SH-SY5Y (cell line): ENCODE data around the gene ACTN4.

Experiments
- GATA2 ChIP-seq: IDR thresholded peaks from 2 replicates; pipeline ENCODE4 v1.6.1; 2011; ENCODE audit warnings: mild to moderate bottlenecking, low read depth, low read length
- GATA3 ChIP-seq: IDR thresholded peaks from 2 replicates; pipeline ENCODE4 v1.6.1; 2011; ENCODE audit warnings: low read depth, mild to moderate bottlenecking, low read length, moderate library complexity

The ACTN4 gene

DNA sequence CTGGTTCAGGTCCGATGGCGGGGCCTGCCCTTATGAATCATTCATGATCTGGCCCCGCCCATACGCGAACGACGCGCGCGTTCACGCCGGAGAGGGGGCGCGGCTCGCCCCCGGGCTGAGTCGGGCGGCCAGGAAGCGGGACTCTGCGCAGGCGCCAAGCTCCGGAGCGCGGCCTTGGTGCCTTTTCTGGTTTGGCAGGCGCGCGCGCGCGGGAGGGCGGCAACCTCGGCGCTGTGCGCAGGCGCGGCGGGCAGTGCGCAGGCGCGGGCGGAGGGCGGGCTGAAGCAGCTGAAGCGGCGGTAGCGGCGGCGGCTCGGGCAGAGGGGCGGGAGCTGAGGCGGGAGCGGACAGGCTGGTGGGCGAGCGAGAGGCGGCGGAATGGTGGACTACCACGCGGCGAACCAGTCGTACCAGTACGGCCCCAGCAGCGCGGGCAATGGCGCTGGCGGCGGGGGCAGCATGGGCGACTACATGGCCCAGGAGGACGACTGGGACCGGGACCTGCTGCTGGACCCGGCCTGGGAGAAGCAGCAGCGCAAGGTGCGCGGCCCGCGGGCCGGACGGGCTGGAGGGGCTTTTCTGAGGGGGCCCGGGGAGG lies at the start of gene ACTN4:
Gene ACTN4, plus strand, starts transcription at position 282 of the 598 bp plus-strand sequence. Its CDS starts 97 bp downstream, at position 379.
- TF ChIP-seq GATA2 (no peak), GATA3 (no peak)

- TF ChIP-seq GATA3 (no peak), GATA2 (no peak)
Observed at GRCh38 chr19:38599722-38600121, 47.7 kb upstream of the ACTN4 start.

- TF ChIP-seq GATA2 = no peak
Observed at GRCh38 chr19:38606131-38606530, 41.3 kb upstream of the ACTN4 start.

- TF ChIP-seq GATA3 (no peak), GATA2 (no peak)
Observed at GRCh38 chr19:38614289-38614688, 33.2 kb upstream of the ACTN4 start.

GRCh38 chr19:38615007-38615581 lies 32.4 kb upstream of the ACTN4 start:
- TF ChIP-seq GATA2 (no peak), GATA3 (no peak)

DNA sequence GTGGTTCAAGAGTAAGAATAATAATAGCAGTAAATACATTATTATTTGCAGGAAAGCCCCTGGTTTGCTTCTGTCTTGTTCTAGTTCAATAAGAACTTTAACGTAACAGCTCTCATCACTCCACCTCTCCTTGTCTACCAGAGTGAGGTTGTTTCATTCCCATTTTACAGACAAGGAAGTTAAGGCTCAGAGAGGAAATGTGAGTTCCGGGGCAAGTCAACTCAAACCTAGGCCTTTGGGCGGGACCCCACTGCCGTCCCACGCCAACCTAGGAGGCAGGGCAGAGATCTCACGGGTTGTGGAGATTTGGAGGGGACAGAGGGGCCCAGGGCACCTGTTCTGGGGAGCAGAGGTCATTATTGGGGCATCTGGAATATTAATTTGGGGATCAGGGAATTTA lies 31.2 kb upstream of the ACTN4 start:
- TF ChIP-seq GATA2 (no peak), GATA3 (no peak)

GRCh38 chr19:38617283-38617763 lies 30.1 kb upstream of the ACTN4 start:
- TF ChIP-seq GATA3 (no peak), GATA2 (no peak)

- TF ChIP-seq GATA3 (no peak), GATA2 (no peak)
Observed at GRCh38 chr19:38617764-38618589, 29.5 kb upstream of the ACTN4 start, which contains the start of gene MAP4K1. Gene MAP4K1 (minus strand): TSS chr19:38617953. CDS start chr19:38617895, 58 bp downstream.

DNA sequence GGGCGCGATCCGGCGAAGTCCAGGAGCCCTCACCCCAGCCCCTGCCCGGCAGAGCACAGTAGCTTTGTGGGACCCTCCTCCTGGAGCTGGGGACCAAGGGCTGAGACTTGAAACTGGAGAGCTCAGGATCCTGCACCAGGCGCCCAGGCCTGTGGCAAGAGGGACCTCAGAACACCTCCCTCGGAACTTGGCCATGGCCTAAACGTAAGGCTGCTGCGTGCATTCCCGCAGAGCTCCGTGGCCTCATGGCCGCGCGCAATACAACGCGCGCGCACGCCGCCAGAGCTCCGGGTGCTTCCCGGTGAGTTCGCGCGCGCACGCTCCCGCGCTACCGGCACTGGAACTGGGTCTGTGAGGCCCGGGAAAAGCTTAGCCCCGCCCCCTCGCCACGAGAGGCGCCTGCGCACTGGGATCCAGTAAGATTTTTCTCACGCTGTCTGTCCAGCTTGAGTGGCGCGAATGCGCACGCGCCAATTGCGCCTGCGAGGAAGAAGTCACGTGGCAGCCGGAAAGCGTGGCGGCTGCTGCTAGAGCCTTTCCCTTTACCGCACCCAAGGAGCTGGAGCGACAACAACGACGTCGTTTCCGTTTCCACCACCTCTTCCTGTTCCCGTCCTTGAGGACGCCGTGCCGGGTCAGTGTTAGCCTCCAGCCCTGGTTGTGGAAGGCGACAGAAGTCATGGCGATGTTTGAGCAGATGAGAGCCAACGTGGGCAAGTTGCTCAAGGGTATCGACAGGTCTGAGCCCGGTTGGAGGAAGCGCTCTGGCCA lies 28.7 kb upstream of the ACTN4 start, which contains the start of gene EIF3K:
Gene EIF3K, plus strand, starts transcription at position 599 of the 771 bp plus-strand sequence. Its CDS starts 81 bp downstream, at position 680.
- TF ChIP-seq GATA3 = no peak
- TF ChIP-seq GATA2 = no peak

DNA sequence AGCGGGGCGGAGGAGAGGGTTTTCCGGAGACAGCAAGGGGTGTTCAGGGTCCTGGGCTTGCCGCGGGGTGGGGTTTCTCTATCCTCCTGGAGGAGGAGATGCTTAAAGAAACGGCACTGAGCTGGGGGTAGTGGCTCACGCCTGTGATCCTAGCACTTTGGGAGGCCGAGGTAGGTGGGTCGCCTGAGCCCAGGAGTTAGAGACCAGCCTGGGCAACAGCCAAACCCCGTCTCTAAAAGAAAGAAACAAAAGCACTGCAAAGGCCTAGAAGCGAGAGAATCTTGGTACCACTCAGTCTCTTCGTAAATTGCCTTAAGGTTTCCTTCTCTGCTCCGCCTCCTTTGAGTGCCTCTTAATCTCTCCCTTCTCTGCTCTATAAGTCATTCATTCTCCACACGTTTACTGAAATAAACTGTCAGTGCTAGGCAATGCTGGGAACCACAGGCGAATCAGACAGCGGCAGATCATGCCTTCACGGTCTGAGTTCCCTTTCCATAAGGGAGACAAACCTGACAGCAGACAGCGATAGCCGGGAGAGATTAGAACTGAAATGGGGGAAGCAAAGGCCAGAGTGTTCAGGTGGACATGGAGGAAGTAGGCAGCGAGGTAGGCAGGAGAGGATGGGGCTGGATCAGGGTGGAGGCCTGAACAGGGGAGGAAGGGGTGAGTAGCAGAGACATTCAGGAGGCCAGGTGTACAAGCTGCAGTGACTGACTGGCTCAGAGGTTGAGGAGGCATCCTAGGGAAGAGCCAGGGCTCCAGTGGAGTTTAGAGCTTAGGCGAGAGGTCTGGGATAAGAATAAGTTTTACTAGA lies 27.9 kb upstream of the ACTN4 start:
- TF ChIP-seq GATA2 (no peak), GATA3 (no peak)

- no peak for TF ChIP-seq GATA3
- TF ChIP-seq GATA2 = no peak
Observed at GRCh38 chr19:38624822-38625221, 22.6 kb upstream of the ACTN4 start.

DNA sequence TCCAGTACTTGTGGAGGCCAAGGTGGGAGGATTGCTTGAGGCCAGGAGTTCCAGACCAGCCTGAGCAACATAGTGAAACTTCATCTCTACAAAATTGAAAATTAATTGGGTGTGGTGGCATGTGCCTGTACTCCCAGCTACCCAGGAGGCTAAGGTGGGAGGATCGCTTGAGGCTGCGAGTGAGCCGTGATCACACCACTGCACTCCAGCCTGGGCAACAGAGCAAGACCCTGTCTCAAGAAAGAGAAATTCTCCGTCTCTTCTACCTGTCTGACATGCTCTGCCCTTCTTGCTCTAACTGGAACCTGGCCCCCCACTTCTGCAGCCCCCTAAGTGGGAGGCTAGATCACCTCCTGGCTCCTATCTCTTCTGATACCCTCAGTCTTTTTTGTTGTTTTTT lies 21.0 kb upstream of the ACTN4 start:
- TF ChIP-seq GATA3 (no peak), GATA2 (no peak)

DNA sequence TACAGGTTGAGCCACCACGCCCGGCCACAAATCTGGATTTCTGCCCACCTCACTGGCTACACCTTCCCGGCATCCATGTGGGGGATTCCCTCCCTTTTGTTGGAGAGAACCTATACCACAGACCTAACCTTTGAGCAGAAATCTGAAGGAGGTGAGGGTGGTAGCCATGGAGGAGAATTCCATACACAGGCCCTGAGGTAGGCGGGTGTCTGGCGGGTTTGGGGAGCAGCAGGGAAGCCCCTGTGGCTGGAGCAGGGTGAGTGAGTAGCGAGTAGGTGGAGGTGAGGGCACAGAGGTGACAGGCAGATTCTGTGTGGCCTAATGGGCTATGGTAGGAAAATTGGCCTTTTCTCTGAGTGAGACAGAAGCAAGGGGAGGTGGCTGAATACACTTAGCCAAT lies 17.9 kb upstream of the ACTN4 start:
- TF ChIP-seq GATA3 (no peak), GATA2 (no peak)
